Testis (tissue), 2 donors: ENCODE measurements around the gene VEGFA.

Experiments used
- CTCF ChIP-seq, 3 experiments: fragments of 450-650 bp in 2 of 3; fragments of 200-600 bp in 1 of 3; sonication (generic) in 1 of 3; IDR thresholded peaks; one replicate each; pipeline ENCODE4 v1.5.1; 2016 to 2019; ENCODE audit warnings: antibody characterized with exemption in 3 of 3, mild to moderate bottlenecking in 2 of 3, moderate library complexity in 1 of 3
- POLR2A ChIP-seq: fragments of 450-650 bp; IDR thresholded peaks from one replicate; pipeline ENCODE4 v1.6.1; 2017; ENCODE audit warnings: antibody characterized with exemption, mild to moderate bottlenecking, moderate library complexity

- no peak for TF ChIP-seq CTCF (IDR thresholded peaks at IDR 0.05)
- no peak for TF ChIP-seq POLR2A
Observed at GRCh38 chr6:43738877-43739641, 31.0 kb upstream of the VEGFA start.
